Osteocyte (in vitro differentiated cells): ENCODE data around the gene RIMBP2. TPM values are rescaled to one million over a fixed set of nuclear protein-coding genes. Genes with fewer than 3 reads are reported as not detected.

Experiments used
- DNase-seq: peaks from one replicate; pipeline ENCODE4 v3.0.0; 2021; ENCODE audit warnings: mixed read lengths; ENCODE audit not compliant: unreplicated experiment; ENCODE audit errors: extremely low spot score
- H3K27ac Mint-ChIP-seq: one replicate; pipeline ENCODE4 v1.8.0; 2021; ENCODE audit warnings: mild to moderate bottlenecking, mixed read lengths; ENCODE audit not compliant: unreplicated experiment
- H3K27me3 Mint-ChIP-seq: one replicate; pipeline ENCODE4 v1.8.0; 2021; ENCODE audit warnings: mixed read lengths; ENCODE audit not compliant: unreplicated experiment
- H3K36me3 Mint-ChIP-seq: one replicate; pipeline ENCODE4 v1.8.0; 2021; ENCODE audit warnings: mixed read lengths; ENCODE audit not compliant: unreplicated experiment
- H3K4me1 Mint-ChIP-seq: one replicate; pipeline ENCODE4 v1.8.0; 2021; ENCODE audit warnings: mixed read lengths; ENCODE audit not compliant: unreplicated experiment
- H3K4me3 Mint-ChIP-seq: one replicate; pipeline ENCODE4 v1.8.0; 2021; ENCODE audit warnings: mild to moderate bottlenecking, moderate library complexity, mixed read lengths; ENCODE audit not compliant: unreplicated experiment
- H3K9me3 Mint-ChIP-seq: one replicate; pipeline ENCODE4 v1.8.0; 2021; ENCODE audit warnings: mixed read lengths; ENCODE audit not compliant: unreplicated experiment
- CTCF ChIP-seq: fragments of 200-600 bp; sonication (generic); IDR thresholded peaks from 2 replicates; pipeline ENCODE4 v1.5.0; 2021; ENCODE audit warnings: antibody characterized with exemption, mild to moderate bottlenecking, moderate library complexity
- total RNA-seq: library from RNA; stranded (reverse); gene quantifications from 2 replicates; pipeline ENCODE4 v1.2.1, GENCODE V29; 2021

RIMBP2 gene
- total RNA-seq, 1 donor from 2014 or later = 0.13 TPM

GRCh38 chr12:130677957-130678558 is 38.0 kb downstream of the RIMBP2 start:
- H3K9me3 Mint-ChIP-seq = peaks cover 8% of the 10 kb centered on the region
- no peak overlapping the region for H3K27ac Mint-ChIP-seq
- TF ChIP-seq CTCF = no peak
- no peaks in the 10 kb centered on the region for H3K4me1 Mint-ChIP-seq
- H3K36me3 Mint-ChIP-seq = no peaks in the 10 kb centered on the region
- no peak for DNase-seq
- H3K27me3 Mint-ChIP-seq = no peaks in the 10 kb centered on the region
- no peak overlapping the region for H3K4me3 Mint-ChIP-seq

GRCh38 chr12:130675791-130676190 is 40.3 kb downstream of the RIMBP2 start:
- no peak for DNase-seq
- TF ChIP-seq CTCF = no peak
- Mint-ChIP-seq H3K27me3 (no peaks in the 10 kb centered on the region), H3K9me3 (peaks cover 13% of the 10 kb centered on the region), H3K4me3 (no peak overlapping the region), H3K36me3 (no peaks in the 10 kb centered on the region), H3K4me1 (no peaks in the 10 kb centered on the region), H3K27ac (no peak overlapping the region)

GRCh38 chr12:130675121-130675520 is 41.0 kb downstream of the RIMBP2 start:
- Mint-ChIP-seq H3K36me3 (no peaks in the 10 kb centered on the region), H3K9me3 (peaks cover 15% of the 10 kb centered on the region), H3K4me1 (no peaks in the 10 kb centered on the region), H3K27ac (no peak overlapping the region), H3K27me3 (no peaks in the 10 kb centered on the region), H3K4me3 (no peak overlapping the region)
- DNase-seq = no peak
- no peak for TF ChIP-seq CTCF

- Mint-ChIP-seq H3K27me3 (no peaks in the 10 kb centered on the region), H3K27ac (no peak overlapping the region), H3K4me1 (no peaks in the 10 kb centered on the region), H3K36me3 (no peaks in the 10 kb centered on the region), H3K9me3 (peaks cover 20% of the 10 kb centered on the region), H3K4me3 (no peak overlapping the region)
- DNase-seq = no peak
- TF ChIP-seq CTCF = no peak
Measured at GRCh38 chr12:130674676-130675075, 41.4 kb downstream of the RIMBP2 start.

- no peak overlapping the region for H3K27ac Mint-ChIP-seq
- H3K4me1 Mint-ChIP-seq = no peaks in the 10 kb centered on the region
- no peaks in the 10 kb centered on the region for H3K36me3 Mint-ChIP-seq
- no peak for TF ChIP-seq CTCF
- peaks cover 26% of the 10 kb centered on the region for H3K9me3 Mint-ChIP-seq
- no peak overlapping the region for H3K4me3 Mint-ChIP-seq
- no peaks in the 10 kb centered on the region for H3K27me3 Mint-ChIP-seq
- DNase-seq = no peak
Measured at GRCh38 chr12:130673036-130673705, 42.9 kb downstream of the RIMBP2 start.
